GM18526 (cell line): ENCODE data around the gene RAB8B.

Experiments
- POLR2A ChIP-seq: IDR thresholded peaks from 3 replicates; pipeline ENCODE4 v1.6.1; 2011; ENCODE audit not compliant: insufficient read length; ENCODE audit errors: extremely low read depth

Gene RAB8B

DNA sequence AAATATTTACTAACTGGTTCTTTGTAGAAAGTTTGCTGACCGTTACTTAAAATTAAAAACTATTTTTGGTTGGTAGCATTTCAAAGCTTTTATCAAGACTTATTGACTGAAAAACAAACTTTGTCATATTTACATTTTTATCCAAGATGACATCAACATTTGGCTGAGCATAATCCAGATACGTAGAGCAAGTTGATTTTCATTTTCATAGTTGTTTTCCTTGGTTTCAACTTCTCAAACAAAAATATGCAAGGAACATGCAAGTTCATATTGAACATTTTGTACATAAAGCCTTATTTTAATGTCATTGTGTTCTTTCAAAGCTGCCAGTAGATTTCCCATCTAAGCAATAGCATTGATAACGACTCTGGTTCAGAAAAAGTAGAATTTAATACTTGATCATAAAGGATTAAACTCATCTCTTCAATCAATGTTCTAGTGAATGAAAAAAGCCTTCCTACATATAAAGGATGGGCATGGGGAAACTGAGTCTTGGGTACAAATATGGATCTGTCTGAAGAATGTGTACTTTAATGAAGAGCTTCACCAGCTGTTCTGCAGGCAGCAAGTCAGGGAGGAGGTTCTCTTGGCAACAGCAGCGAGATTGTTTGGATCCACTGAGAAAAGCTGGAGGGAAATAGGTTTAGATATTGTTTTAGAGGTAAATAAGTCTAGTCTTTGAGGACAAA is 5.6 kb downstream of the RAB8B start:
- TF ChIP-seq POLR2A, result no peak

DNA sequence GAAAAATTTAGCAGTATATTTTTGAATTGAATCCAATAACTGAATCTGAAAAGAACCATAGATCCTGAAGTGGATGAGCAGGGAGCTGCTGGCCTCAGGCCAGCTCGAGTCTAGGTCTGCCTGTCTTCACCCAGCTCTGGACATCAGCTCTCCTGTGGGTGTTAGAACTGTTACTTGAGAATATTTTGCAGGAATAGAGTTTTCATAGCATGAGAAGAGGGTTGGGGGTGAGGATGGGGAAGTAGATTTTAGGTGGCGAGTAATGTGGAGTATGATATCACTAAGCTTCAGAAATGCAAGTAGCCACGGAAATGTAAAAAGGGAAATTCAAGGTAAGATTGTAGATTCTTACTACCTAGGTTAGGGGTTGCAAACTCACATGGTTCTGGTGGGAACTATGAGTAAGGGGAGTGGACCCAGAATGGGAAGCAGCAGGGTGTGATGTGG is 6.2 kb downstream of the RAB8B start:
- TF ChIP-seq POLR2A, result no peak

DNA sequence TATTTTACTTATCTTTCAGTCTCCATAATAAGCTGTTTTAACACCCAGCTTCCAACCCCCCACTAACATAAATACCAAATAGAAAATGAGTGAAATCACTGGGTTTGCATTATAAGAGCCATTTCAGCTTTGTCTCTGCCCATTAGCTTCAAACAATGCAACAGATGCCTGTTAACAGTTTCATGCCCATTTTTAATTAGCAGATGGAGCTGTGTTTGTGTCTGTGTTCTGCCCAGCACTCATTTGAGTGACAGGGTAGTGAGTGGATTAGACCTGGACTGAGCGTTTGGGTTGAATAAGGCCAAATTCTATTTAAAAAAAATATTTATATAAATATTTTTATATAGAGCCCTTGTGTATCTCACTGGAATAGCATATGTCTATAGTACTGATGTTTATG is 7.4 kb downstream of the RAB8B start:
- TF ChIP-seq POLR2A, result no peak

DNA sequence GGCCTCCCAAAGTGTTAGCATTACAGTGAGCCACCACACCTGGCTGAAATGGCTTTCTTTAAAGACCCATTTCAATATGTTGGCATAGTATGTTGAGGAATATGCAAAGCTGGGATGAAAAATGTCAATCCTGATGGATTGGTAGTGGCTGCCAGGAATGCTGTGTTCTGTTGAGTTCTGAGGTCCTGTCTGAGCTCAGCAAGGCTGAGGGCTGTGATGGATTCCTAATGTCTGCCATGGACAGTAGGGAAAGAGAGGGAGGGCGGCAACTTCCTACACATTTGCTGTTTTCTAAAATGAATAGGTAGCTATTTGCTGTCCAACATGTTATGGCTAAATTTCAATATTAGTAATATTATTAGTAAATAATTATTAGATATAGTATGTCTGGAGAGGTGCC is 8.2 kb downstream of the RAB8B start:
- TF ChIP-seq POLR2A, result no peak

DNA sequence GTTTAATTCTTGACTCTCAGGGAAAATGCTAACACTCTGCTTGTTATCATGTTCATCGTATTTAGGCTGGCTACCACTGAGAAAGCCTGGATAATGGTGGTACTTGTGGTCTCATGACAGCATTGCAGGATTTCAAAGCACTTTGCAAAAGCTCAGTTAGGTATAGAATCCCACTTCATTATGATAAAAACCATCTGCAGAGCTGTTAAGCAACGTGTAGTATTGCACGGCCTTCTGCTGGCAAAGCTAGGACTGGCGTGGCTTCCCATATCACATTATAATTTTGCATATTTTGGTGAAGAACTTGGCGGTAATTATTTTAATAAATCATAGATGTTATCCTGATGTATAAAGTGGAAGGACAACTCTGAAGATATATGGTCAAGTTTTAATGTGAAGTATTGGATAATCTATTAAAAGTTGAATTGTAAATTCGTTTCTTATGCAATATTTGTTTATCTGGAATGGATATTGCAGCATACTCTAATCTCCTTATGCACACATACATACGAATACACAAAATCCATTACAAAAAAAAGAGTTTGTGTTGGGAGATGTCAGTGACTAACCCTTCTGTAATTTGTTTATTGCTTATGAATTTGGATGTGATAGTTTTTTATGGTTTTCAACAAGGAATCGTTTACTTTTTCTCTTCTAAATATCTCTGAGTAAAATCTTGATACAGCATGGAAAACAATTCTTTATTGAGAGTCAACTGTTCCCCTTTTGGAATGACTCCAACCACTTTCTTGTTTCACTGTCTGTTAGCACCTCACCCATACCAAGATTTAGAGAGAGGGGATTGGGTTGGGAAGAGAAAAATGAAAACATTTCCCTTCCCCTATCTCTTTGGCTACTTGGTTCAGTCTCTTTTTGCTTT is 9.2 kb downstream of the RAB8B start:
- no peak for TF ChIP-seq POLR2A

DNA sequence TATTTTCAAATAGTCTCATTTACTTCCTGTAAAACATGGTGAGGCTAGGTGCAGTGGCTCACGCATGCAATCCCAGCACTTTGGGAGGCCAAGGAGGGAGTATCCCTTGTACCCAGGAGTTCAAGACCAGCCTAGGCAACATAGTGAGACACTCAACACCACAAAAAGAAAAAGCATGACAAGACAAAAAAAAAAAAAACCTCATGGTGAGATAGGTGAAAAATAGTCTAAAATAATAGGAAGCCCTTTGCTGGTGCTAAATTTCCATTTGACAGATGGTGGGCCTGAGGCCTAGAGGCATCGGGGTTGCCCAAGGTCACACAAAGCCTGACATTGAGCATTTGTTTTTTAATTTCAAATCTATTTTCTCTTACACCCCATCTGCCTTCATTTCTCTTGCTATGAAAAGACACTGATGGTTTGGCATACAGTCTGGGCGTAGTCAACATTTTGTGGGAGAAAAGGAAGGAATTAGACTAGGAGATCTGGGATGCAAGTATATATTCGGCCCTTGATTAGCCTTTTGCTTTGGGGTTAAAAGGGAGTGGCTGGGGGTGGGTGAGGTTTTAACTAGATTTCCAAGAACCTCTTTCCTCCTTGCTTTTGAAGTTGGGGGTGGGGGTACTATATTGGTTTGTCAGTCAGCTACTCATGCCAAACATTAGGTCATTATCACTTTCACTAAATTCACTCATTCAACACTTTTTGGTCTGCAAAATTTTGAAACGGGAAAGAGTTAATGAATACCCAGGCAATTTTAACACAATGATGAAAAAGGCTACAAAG is 11.3 kb downstream of the RAB8B start:
- TF ChIP-seq POLR2A, result no peak

DNA sequence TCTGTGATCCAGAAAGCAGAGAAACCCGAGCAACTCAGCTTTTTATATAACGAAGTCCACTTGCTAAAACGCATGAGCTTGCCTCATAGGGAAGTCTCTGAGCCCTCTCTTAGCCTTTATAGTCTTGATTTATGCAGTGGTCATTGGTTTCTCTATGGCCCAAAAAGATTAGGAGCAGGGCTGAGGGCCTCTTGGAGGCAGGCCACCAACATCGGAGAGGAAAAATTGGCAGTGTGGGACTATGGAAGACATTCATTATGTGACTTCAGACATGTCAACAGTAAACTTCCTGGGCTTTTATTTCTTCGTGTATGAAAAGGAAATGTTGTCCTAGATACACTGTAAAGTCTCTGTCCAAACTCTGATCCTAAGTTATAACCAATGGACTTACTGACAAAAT is 13.5 kb downstream of the RAB8B start:
- no peak for TF ChIP-seq POLR2A

DNA sequence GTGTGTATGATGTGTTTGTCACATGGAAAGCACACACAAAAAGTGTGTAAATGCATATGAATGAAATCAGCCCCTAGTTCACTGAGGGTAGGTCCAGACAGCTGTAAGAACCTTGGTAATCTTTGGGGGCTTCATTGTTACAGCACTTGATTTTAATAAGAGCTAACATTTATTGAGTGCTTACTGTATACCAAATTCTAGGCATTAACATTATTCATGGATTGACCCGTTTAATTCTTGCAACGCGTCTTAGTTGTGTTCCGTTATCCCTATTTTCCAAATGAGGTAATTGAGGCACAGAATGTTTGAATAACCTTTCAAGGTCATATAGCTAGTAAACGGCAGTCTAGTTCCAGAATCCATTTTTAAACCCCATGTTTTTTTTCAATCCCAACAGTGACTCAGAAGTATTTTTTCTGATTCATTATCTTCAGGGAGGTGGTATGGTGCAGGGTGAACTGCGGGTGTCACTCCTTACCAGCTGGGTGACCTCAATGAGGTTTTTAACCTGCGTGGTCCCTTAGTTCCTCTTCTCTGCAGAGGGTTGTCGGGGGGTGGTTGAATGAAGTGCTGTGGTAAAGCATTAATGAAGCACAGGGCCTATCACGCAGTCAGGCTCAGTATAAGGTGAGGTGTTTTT is 14.2 kb downstream of the RAB8B start:
- no peak for TF ChIP-seq POLR2A

DNA sequence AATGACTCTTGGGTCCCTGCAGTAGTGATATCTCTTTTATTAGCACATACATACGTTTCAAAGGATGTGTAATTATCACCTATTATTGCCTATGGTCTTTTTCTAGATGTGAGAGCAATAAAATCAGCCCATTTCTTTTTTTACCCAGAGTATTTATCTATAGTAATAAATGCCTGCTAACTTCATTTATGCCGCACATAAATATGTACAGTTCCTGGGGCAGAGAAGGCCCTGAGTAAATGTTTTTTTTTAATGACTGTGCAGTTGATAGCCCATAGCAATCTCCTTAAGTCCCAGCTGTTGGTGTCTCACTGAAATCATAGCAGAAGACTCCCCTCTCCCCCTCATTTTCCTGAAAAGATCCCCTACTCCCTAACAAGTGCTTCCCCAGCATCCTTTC is 16.7 kb downstream of the RAB8B start:
- no peak for TF ChIP-seq POLR2A

DNA sequence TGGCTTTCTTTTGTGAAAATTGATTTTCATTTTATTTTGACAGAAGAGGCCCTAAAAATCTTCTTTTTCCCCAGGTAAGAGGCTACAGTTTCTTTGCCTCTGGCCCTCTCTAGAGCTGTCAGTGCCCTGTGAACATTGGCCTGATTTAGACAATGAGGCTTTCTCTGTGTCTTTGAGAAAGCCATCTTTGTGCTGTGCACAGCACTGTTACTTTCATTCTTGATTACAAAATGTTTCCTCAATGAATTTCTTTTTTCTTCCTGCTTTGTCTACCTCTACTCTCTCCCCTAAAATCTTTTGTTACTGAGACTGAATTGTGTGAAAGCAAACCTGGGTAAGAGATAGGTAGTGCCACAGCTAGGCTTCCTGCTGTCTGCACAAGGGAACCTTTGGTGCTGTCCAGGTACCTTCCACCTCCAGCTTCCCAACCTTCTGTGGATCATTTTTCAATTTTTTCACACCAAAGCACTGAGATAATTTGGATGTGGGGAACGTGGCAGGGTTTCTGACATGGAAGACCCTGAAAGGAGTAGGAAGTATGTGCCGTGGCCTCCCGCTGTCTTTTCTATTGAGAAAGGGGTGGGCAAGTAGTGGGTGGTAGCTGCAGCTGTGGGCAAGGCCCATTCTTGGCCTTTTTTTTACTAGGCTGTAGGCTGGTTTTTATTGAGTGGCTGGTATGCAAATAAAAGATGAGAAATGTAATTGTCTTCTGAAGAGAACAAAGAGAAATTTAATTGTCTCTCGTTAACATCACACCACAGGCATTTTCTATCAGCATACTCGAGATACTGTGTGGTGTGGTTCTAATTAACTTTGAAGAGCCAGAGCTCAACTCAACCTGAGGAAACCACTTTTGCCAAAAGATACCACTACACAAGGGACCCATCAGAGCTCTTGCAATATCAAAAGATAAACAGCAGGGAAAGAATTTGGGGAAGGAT is 21.0 kb downstream of the RAB8B start:
- no peak for TF ChIP-seq POLR2A

DNA sequence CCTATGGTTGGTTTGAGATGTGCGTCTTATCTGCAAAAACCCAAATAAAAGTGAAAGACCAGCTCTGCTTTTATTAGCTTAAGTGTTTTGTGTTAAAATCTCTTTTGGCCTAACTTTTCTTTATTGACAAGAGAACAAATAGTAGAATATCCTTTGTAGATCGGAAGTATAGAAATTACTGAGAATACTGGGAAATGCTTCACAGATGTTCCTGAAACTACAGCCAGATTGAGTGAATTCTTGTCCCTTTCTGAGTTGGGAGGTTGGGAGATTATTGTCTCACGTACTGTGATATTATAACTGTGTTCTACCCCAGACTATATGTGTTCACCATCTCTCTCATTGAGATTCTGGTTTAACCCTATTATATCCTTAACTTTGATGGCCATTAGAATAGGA is 21.7 kb downstream of the RAB8B start:
- TF ChIP-seq POLR2A, result no peak

DNA sequence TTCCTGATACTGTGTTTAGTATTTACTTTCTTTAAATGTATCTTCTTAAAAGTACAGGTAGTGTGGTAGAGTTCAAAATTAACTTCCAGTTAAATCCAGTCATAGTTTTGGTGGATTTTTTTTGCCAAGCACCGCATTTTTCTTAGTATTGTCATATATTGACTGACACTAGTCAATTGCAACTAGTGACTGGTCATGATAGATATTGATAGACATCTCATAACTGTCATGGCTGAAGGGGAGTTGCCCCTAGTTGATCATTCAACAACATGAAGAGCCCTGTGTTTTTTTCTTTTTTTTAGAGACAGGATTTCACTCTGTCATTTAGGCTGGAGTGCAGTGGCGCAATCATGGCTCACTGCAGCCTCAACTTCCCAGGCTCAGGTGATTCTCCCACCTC is 22.1 kb downstream of the RAB8B start:
- TF ChIP-seq POLR2A, result no peak

DNA sequence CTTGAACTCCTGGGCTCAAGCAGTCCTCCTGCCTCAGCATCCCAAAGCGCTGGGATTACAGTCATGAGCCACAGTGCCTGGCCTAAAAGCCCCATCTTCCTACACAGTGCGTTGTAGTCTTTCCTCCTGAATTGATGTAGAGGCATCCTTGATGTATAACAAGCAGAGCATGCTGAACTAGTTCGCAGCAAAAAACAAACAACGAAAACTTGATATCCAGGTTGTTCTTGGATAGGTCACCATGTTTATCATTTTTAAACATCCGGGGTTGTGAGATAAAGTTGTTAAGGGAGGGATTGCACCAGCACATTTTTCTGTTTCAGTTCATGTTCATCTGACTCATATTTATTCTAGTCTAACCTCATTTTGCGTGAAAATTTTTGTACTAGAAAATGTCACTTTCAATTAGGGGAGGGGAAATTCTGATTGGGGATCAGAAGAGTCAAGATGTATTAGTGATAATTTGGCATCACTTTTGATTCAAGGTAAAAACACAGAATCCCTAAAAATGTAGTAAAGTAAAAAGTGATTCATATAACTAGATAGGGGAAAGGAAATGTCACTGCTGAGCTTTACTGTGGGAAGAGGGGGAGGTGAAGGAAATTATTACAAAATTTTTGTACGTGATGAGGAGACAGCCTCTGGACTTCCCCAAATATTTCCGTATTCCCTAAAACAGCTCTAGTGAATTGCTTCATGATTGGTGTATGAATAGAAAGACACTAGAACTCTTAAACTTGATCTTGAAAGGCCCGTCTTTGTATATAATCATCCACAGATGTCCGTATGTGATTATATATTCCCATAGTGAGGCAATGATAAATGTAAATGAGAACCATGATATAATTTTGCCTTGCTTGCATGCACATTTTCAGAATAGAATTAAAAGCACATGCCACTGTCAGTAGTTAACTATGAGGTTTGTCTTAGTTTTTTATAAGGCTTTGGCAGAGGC is 22.9 kb downstream of the RAB8B start:
- TF ChIP-seq POLR2A, result no peak
